ENCODE data around the gene MLXIP.
"Not testable (repeated sequence)": the region's sequence is repeated elsewhere in the genome, so short reads cannot be mapped to it uniquely, and the experiment has no call there.

Gene MLXIP

DNA sequence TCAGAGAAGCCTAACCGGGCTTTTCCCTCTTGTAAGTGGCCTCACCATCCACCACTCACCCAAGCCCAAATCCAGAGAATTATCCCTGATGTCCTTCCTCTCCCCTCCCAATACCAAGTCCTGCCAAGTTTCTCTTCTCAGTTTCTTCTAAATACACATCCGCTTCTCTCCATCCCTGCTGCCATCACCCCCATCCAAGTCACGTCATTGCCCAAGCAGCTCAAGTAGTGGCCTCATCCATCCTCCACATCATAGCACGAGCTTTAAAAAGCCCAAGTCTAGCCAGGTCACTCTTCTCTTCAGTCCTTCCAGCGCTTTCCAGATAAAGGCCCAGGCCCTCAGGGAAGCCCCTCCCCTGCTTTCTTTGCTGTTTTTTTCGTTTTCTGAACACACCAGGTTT, 70.1 kb downstream of the MLXIP start:
- no peak for DNase-seq (ENCODE audit: low read depth)

GRCh38 chr12:122150127-122150681, 71.6 kb downstream of the MLXIP start:
- no peak for DNase-seq (ENCODE audit: low read depth)

- no peak for DNase-seq (ENCODE audit: low read depth)
Observed at GRCh38 chr12:122152754-122153153, 74.2 kb downstream of the MLXIP start.

- DNase-seq (ENCODE audit: low read depth), result no peak
Observed at GRCh38 chr12:122155705-122156104, 77.1 kb downstream of the MLXIP start.

DNA sequence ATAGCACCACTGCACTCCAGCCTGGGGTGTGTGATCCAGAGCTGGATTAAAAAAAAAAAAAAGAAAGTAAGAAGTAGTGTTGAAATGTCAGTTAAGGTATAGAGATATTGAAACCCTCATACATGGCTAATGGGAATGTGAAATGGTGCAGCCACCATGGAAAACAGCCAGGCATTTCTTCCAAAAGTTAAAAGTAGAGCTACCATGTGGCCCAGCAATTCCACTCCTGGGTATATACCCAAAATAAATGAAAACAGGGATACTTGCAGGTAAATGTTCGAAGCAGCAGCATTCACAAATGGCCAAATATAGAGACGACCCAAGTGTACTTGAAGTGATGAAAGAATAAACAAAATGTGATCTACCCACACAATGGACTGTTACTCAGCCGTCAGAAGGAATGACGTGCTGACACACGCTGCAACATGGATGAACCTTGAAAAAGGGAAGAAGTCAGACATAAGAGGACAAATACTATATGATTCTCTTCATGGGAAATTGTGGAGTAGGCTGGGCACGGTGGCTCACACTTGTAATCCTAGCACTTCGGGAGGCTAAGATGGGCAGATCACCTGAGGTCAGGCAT, 80.2 kb downstream of the MLXIP start:
- no peak for DNase-seq (ENCODE audit: low read depth)

- no peak for DNase-seq (ENCODE audit: low read depth)
Observed at GRCh38 chr12:122159882-122160281, 81.3 kb downstream of the MLXIP start.

GRCh38 chr12:122160761-122161160, 82.2 kb downstream of the MLXIP start:
- DNase-seq (ENCODE audit: low read depth), result no peak

DNA sequence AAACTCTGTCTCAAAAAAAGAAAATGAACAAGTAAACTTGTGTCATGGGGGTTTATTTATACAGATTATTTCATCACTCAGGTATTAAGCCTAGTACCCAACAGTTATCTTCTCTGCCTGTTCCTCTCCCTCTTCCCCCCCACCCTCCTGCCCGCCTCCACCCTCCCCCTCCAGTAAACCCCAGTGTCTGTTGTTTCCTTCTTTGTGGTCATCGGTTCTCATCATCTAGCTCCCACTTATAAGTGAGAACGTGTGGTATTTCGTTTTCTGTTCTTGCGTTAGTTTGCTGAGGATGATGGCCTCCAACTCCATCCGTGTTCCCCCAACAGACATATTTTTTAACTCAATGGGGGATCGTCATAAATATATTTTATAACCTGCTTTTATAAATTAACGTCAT, 83.1 kb downstream of the MLXIP start:
- no peak for DNase-seq (ENCODE audit: low read depth)

- DNase-seq (ENCODE audit: low read depth), result no peak
Observed at GRCh38 chr12:122162976-122163375, 84.4 kb downstream of the MLXIP start.

DNA sequence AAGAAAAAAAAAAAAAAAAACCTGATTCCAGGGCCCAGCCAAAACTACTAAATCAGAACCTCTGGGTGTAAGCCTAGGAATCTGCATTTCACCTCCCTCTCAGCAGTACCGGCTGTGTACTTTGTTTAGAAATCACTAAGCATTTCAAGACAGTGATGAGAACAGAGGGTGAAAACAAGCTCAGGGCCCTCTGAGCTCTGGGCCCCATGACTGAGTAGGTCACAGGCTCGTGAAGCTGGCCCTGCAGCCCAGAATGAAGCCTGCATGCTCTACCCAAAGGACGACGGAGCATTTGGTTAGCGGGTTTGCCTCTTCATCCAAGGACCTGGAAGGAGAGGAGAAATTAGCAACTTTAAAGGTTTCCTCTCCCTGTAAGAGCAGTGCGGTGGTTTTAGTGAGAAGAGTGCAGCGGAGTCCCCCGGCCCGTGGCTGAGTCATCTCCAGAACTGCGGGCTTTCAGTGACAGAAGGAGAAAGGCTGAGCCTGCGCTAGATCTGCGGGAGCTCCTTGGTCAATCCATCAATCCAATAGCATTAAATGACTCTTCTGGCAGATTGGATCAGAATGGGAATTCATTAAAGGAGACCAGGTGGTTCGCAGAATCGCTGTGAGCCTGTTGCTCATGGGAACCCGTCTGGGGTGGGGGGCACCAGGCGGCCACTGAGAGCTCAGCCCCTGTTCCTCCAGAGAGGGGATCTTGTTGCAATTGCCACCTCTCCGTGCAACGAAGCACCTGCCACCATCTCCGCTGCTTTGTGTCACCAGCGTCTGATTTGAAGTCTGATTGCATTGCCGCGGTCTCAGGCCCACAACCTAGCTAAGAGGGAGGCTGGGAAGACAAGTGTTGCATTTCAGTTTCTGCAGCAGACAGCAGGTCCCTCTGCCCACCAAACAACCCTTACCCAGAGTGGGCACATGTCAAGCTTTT, 88.1 kb downstream of the MLXIP start:
- no peak for DNase-seq (ENCODE audit: low read depth)

DNA sequence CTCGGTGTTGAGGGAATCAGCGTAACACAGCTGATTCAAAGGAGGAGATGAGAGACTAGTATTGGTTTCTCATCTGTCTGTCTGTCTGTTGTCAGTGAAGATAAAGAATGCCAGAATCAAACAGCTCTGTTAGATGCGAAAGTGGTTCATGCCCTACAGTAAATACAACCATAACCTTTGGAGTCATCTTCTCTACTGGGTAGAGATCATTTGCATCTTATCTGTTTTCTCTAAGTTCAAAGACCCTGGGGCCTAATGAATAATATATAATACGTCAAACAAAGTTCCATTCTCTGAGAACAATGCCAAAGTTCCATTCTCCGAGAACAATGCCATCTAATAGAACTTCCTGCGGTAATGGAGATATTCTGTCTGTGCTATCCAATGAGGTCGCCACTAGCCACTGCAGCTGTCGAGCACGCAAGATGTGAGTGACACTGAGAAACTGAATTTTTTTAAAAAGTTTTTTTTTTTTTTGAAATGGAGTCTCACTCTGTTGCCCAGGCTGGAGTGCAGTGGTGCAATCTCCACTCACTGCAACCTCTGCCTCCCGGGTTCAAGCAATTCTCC, 88.9 kb downstream of the MLXIP start:
- no peak for DNase-seq (ENCODE audit: low read depth)

DNA sequence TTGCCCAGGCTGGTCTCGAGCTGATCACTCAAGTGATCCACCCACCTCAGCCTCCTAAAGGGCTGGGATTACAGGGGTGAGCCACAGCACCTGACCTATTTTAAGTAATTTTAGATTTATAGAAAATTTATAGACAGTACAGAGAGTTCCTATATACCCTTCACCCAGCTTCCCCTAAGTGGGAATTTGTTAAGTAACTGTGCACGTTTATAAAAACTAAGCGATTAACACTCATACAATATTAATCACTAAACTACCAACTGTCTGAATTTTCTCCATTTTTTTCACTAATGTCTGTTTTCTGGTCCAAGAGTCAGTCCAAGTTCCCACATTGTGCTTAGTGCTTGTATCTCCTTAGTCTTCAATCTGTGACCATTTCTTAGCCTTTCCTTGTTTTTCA, 89.9 kb downstream of the MLXIP start:
- DNase-seq (ENCODE audit: low read depth), result no peak

- no peak for DNase-seq (ENCODE audit: low read depth)
Observed at GRCh38 chr12:122171399-122171798, 92.8 kb downstream of the MLXIP start.

- no peak for DNase-seq (ENCODE audit: low read depth)
Observed at GRCh38 chr12:122172262-122172939, 93.8 kb downstream of the MLXIP start.

DNA sequence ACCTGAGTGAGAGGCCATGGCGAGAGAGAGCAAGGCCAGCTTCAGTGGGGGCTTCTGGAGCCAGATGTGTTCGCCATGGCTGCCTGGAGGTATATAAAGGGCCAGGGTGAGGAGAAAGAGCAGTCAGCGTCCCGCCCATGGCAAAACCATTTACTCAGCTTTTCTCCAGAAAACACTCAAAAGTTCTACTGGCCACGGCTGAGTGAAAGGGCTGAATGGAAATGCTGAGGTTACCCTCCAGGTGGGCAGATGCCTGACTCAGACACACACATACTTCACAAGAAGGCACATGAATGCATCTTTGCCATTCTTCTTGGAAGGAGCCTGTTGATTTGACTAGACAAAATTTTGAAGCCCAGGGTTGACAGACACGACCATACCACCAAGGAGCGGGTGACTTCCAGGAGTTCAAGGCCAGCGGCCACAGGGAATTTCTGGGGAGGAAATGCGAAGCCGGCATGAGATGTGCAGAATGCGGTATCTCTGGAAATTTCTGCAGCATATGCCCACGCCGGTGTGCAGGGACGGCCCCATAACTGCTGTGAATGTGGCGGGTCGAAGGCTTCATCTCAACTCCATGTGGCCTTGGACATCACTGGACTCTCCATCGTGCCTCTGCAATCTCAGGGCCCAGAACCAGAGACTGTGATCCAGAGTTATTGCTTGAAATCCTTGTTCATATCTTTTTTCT, 95.7 kb downstream of the MLXIP start, which contains the start of gene IL31:
TSS of gene IL31 (minus strand) at position 67 of the 691 bp plus-strand sequence. CDS start at position 18, 49 bp downstream.
- no peak for DNase-seq (ENCODE audit: low read depth)

DNA sequence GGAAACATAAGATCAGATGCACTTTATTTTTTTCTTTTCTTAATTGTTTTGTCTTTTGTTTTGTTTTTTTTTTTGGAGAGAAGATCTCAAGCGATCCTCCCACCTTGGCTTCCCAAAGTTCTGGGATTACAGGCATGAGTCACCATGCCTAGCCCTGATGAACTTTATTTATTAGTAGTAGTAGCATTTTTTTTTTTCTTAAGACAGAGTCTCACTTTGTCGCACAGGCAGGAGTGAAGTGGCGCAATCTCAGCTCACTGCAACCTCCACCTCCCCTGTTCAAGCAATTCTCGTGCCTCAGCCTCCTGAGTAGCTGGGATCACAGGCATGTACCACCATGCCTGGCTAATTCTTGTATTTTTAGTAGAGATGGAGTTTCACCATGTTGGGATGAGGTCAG, 97.9 kb downstream of the MLXIP start:
- not testable (repeated sequence) for DNase-seq (ENCODE audit: low read depth)

- no peak for DNase-seq (ENCODE audit: low read depth)
Observed at GRCh38 chr12:122182887-122183587, 104.5 kb downstream of the MLXIP start, which contains the start of gene LRRC43. LRRC43 (plus strand) TSS chr12:122183123; CDS start chr12:122183145, 22 bp downstream.

- DNase-seq (ENCODE audit: low read depth), result no peak
Observed at GRCh38 chr12:122183588-122183940, 105.0 kb downstream of the MLXIP start.

GRCh38 chr12:122184517-122184916, 106.0 kb downstream of the MLXIP start:
- no peak for DNase-seq (ENCODE audit: low read depth)

GRCh38 chr12:122185079-122185478, 106.5 kb downstream of the MLXIP start:
- DNase-seq (ENCODE audit: low read depth), result no peak

Measured in activated gamma-delta T cell treated with anti-CD3 and anti-CD28 coated beads, Interleukin-2, amount 50 U/mL, for 16 hours (primary cell).